ENCODE measurements around the gene CRP. TPM values are rescaled to one million over a fixed set of nuclear protein-coding genes. Genes with fewer than 3 reads are reported as not detected.

The CRP gene
- polyA plus RNA-seq, 3 donors from 2014 or later = not detected

- peaks cover 15 to 64% (median 37%) of the 10 kb centered on the region in 6 donors for H3K9me3 Mint-ChIP-seq
- H3K4me3 Mint-ChIP-seq = no peak overlapping the region
- H3K27me3 Mint-ChIP-seq (ENCODE audit: low read depth in 3 of 3) = peaks cover 5 to 21% (median 15%) of the 10 kb centered on the region in 3 donors
- H3K4me1 Mint-ChIP-seq = no peaks in the 10 kb centered on the region
- no peak overlapping the region for H3K27ac Mint-ChIP-seq
- peaks cover 0 to 4% (median 3%) of the 10 kb centered on the region in 3 donors for H3K36me3 Mint-ChIP-seq
- no peak for DNase-seq
Observed at GRCh38 chr1:159719990-159720389, 5.6 kb upstream of the CRP start.

GRCh38 chr1:159715855-159716254 lies 1.5 kb upstream of the CRP start:
- H3K27me3 Mint-ChIP-seq (ENCODE audit: low read depth in 3 of 3) = peaks cover 8 to 20% (median 9%) of the 10 kb centered on the region in 3 donors
- H3K4me1 Mint-ChIP-seq = no peaks in the 10 kb centered on the region
- peaks cover 3 to 28% (median 14%) of the 10 kb centered on the region in 6 donors for H3K9me3 Mint-ChIP-seq
- no peak for DNase-seq
- H3K36me3 Mint-ChIP-seq = no peaks in the 10 kb centered on the region
- H3K4me3 Mint-ChIP-seq = no peak overlapping the region
- H3K27ac Mint-ChIP-seq = no peak overlapping the region

GRCh38 chr1:159712080-159712479 lies 2.3 kb downstream of the CRP start:
- DNase-seq = no peak
- H3K4me3 Mint-ChIP-seq = no peak overlapping the region
- no peaks in the 10 kb centered on the region for H3K36me3 Mint-ChIP-seq
- peaks cover 5 to 8% (median 5%) of the 10 kb centered on the region in 3 donors for H3K27me3 Mint-ChIP-seq (ENCODE audit: low read depth in 3 of 3)
- H3K9me3 Mint-ChIP-seq = no peaks in the 10 kb centered on the region
- H3K27ac Mint-ChIP-seq = no peak overlapping the region
- no peaks in the 10 kb centered on the region for H3K4me1 Mint-ChIP-seq

- Mint-ChIP-seq H3K27ac (no peak overlapping the region), H3K9me3 (no peaks in the 10 kb centered on the region), H3K36me3 (no peaks in the 10 kb centered on the region), H3K4me3 (no peak overlapping the region), H3K27me3 (ENCODE audit: low read depth in 3 of 3) (peaks cover 0 to 3% (median 0%) of the 10 kb centered on the region in 3 donors), H3K4me1 (no peaks in the 10 kb centered on the region)
- no peak for DNase-seq
Observed at GRCh38 chr1:159707472-159708260, 6.7 kb downstream of the CRP start.

GRCh38 chr1:159705904-159706256 lies 8.5 kb downstream of the CRP start:
- no peak overlapping the region for H3K4me3 Mint-ChIP-seq
- H3K36me3 Mint-ChIP-seq = no peaks in the 10 kb centered on the region
- H3K4me1 Mint-ChIP-seq = no peaks in the 10 kb centered on the region
- H3K9me3 Mint-ChIP-seq = no peaks in the 10 kb centered on the region
- H3K27me3 Mint-ChIP-seq (ENCODE audit: low read depth in 3 of 3) = peaks cover 0 to 3% (median under 1%) of the 10 kb centered on the region in 3 donors
- no peak for DNase-seq
- H3K27ac Mint-ChIP-seq = no peak overlapping the region

- no peak overlapping the region for H3K27ac Mint-ChIP-seq
- H3K36me3 Mint-ChIP-seq = no peaks in the 10 kb centered on the region
- DNase-seq = no peak
- no peak overlapping the region for H3K4me3 Mint-ChIP-seq
- H3K9me3 Mint-ChIP-seq = no peaks in the 10 kb centered on the region
- peaks cover 0 to 3% (median 2%) of the 10 kb centered on the region in 3 donors for H3K27me3 Mint-ChIP-seq (ENCODE audit: low read depth in 3 of 3)
- no peaks in the 10 kb centered on the region for H3K4me1 Mint-ChIP-seq
Observed at GRCh38 chr1:159705251-159705903, 9.0 kb downstream of the CRP start.

- no peaks in the 10 kb centered on the region for H3K4me1 Mint-ChIP-seq
- no peak for DNase-seq
- H3K27me3 Mint-ChIP-seq (ENCODE audit: low read depth in 3 of 3) = peaks cover 0 to 2% (median 1%) of the 10 kb centered on the region in 3 donors
- no peak overlapping the region for H3K4me3 Mint-ChIP-seq
- no peak overlapping the region for H3K27ac Mint-ChIP-seq
- no peaks in the 10 kb centered on the region for H3K36me3 Mint-ChIP-seq
- H3K9me3 Mint-ChIP-seq = no peaks in the 10 kb centered on the region
Observed at GRCh38 chr1:159704481-159704880, 9.9 kb downstream of the CRP start.

GRCh38 chr1:159700312-159700711 lies 14.1 kb downstream of the CRP start:
- DNase-seq = no peak
- H3K27me3 Mint-ChIP-seq (ENCODE audit: low read depth in 3 of 3) = peaks cover 0 to 2% (median 0%) of the 10 kb centered on the region in 3 donors
- no peaks in the 10 kb centered on the region for H3K4me1 Mint-ChIP-seq
- no peak overlapping the region for H3K4me3 Mint-ChIP-seq
- no peak overlapping the region for H3K27ac Mint-ChIP-seq
- H3K36me3 Mint-ChIP-seq = no peaks in the 10 kb centered on the region
- no peaks in the 10 kb centered on the region for H3K9me3 Mint-ChIP-seq

GRCh38 chr1:159699653-159700052 lies 14.7 kb downstream of the CRP start:
- Mint-ChIP-seq H3K27me3 (ENCODE audit: low read depth in 3 of 3) (peaks cover 0 to 5% (median 0%) of the 10 kb centered on the region in 3 donors), H3K4me3 (no peak overlapping the region), H3K27ac (no peak overlapping the region), H3K9me3 (no peaks in the 10 kb centered on the region), H3K36me3 (no peaks in the 10 kb centered on the region), H3K4me1 (no peaks in the 10 kb centered on the region)
- DNase-seq = no peak

- Mint-ChIP-seq H3K36me3 (no peaks in the 10 kb centered on the region), H3K27ac (no peak overlapping the region), H3K4me1 (no peaks in the 10 kb centered on the region), H3K9me3 (no peaks in the 10 kb centered on the region), H3K27me3 (ENCODE audit: low read depth in 3 of 3) (peaks cover 0 to 7% (median 0%) of the 10 kb centered on the region in 3 donors), H3K4me3 (no peak overlapping the region)
- DNase-seq = no peak
Observed at GRCh38 chr1:159699246-159699645, 15.1 kb downstream of the CRP start.

GRCh38 chr1:159687511-159687910 lies 26.9 kb downstream of the CRP start:
- Mint-ChIP-seq H3K9me3 (no peaks in the 10 kb centered on the region), H3K4me3 (no peak overlapping the region), H3K36me3 (no peaks in the 10 kb centered on the region), H3K4me1 (no peaks in the 10 kb centered on the region), H3K27me3 (ENCODE audit: low read depth in 3 of 3) (peaks cover 4 to 17% (median 4%) of the 10 kb centered on the region in 3 donors), H3K27ac (no peak overlapping the region)
- no peak for DNase-seq

- H3K27me3 Mint-ChIP-seq (ENCODE audit: low read depth in 3 of 3) = peaks cover 4 to 15% (median 4%) of the 10 kb centered on the region in 3 donors
- DNase-seq = no peak
- no peaks in the 10 kb centered on the region for H3K9me3 Mint-ChIP-seq
- no peak overlapping the region for H3K27ac Mint-ChIP-seq
- H3K36me3 Mint-ChIP-seq = no peaks in the 10 kb centered on the region
- H3K4me1 Mint-ChIP-seq = no peaks in the 10 kb centered on the region
- H3K4me3 Mint-ChIP-seq = no peak overlapping the region
Observed at GRCh38 chr1:159686599-159687299, 27.6 kb downstream of the CRP start.

GRCh38 chr1:159678939-159679338 lies 35.5 kb downstream of the CRP start:
- no peak overlapping the region for H3K27ac Mint-ChIP-seq
- H3K9me3 Mint-ChIP-seq = no peaks in the 10 kb centered on the region
- no peaks in the 10 kb centered on the region for H3K36me3 Mint-ChIP-seq
- no peak overlapping the region for H3K4me3 Mint-ChIP-seq
- H3K4me1 Mint-ChIP-seq = no peaks in the 10 kb centered on the region
- peaks cover 0 to 10% (median 3%) of the 10 kb centered on the region in 3 donors for H3K27me3 Mint-ChIP-seq (ENCODE audit: low read depth in 3 of 3)
- DNase-seq = no peak

GRCh38 chr1:159675046-159675445 lies 39.3 kb downstream of the CRP start:
- DNase-seq = no peak

More at GRCh38 chr1:159675046-159675445, 39.3 kb downstream of the CRP start:
- no peaks in the 10 kb centered on the region for H3K36me3 Mint-ChIP-seq
- H3K27me3 Mint-ChIP-seq (ENCODE audit: low read depth in 3 of 3) = peaks cover 2 to 9% (median 3%) of the 10 kb centered on the region in 3 donors
- no peaks in the 10 kb centered on the region for H3K9me3 Mint-ChIP-seq
- H3K27ac Mint-ChIP-seq = no peak overlapping the region
- H3K4me1 Mint-ChIP-seq = no peaks in the 10 kb centered on the region
- H3K4me3 Mint-ChIP-seq = no peak overlapping the region
